ENCODE data around the gene AIDA.
"Not testable (repeated sequence)": the region's sequence is repeated elsewhere in the genome, so short reads cannot be mapped to it uniquely, and the experiment has no call there.

Gene AIDA

GRCh38 chr1:222711319-222712252 is 705 bp downstream of the AIDA start:
- peak; percentile 35 for DNase-seq

GRCh38 chr1:222709700-222710153 is 2.6 kb downstream of the AIDA start:
- no peak for DNase-seq

- DNase-seq = no peak
These were observed 5.5 kb downstream of the AIDA start for GRCh38 chr1:222706815-222707214.

GRCh38 chr1:222704260-222704659 is 8.0 kb downstream of the AIDA start:
- DNase-seq = no peak

GRCh38 chr1:222702210-222702609 is 10.1 kb downstream of the AIDA start:
- DNase-seq = no peak

GRCh38 chr1:222697826-222698225 is 14.5 kb downstream of the AIDA start:
- no peak for DNase-seq

GRCh38 chr1:222697203-222697602 is 15.1 kb downstream of the AIDA start:
- DNase-seq = no peak

- no peak for DNase-seq
These were observed 15.6 kb downstream of the AIDA start for GRCh38 chr1:222696741-222697140.

- DNase-seq = no peak
These were observed 17.4 kb downstream of the AIDA start for GRCh38 chr1:222694927-222695326.

GRCh38 chr1:222691016-222691415 is 21.3 kb downstream of the AIDA start:
- no peak for DNase-seq

- no peak for DNase-seq
These were observed 32.2 kb downstream of the AIDA start for GRCh38 chr1:222680080-222680479.

GRCh38 chr1:222670110-222670509 is 42.2 kb downstream of the AIDA start:
- DNase-seq = no peak

GRCh38 chr1:222669107-222669506 is 43.2 kb downstream of the AIDA start:
- not testable (repeated sequence) for DNase-seq

GRCh38 chr1:222668184-222668583 is 44.1 kb downstream of the AIDA start:
- DNase-seq = not testable (repeated sequence)

GRCh38 chr1:222665964-222666363 is 46.3 kb downstream of the AIDA start:
- no peak for DNase-seq

GRCh38 chr1:222663431-222663934 is 48.8 kb downstream of the AIDA start:
- no peak for DNase-seq

GRCh38 chr1:222657899-222658298 is 54.4 kb downstream of the AIDA start:
- DNase-seq = no peak

GRCh38 chr1:222656391-222657155 is 55.7 kb downstream of the AIDA start:
- no peak for DNase-seq

- no peak for DNase-seq
These were observed 57.4 kb downstream of the AIDA start for GRCh38 chr1:222654849-222655248.

- no peak for DNase-seq
These were observed 59.0 kb downstream of the AIDA start for GRCh38 chr1:222653178-222653827.

GRCh38 chr1:222652676-222653075 is 59.6 kb downstream of the AIDA start:
- no peak for DNase-seq

- DNase-seq = no peak
These were observed 67.7 kb downstream of the AIDA start for GRCh38 chr1:222644636-222644980.
